IPS-NIHi7 (cell line): ENCODE data around the gene CCDC30.
A peak's percentile ranks its signal among the peaks of the same experiment; 100 is the strongest.
"Not testable (repeated sequence)": the region's sequence is repeated elsewhere in the genome, so short reads cannot be mapped to it uniquely, and the experiment has no call there.

Source experiments
- DNase-seq: peaks from one replicate; pipeline ENCODE4 v3.0.0; 2012; ENCODE audit warnings: mixed read lengths; ENCODE audit errors: extremely low spot score

The CCDC30 gene

DNA sequence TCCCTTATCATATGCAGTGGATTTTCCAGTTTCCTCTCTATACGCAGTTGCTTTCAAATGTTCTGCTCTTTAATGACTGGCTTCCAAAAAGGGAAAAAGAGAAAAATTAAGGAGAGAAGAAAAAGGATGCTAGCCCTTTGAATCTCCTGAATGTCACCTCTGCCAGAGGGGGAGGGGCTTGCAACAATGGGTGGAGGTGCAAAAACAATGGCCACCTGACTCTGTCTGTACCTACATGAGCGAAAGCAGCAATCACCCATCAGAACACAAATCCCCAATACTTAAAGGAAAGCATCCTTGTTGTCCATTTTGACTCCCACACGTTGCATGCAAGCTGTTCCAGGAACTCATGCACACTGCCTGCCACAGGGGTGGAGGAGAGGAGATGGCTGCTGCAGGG is 61.2 kb downstream of the CCDC30 start:
- peak; percentile 32 for DNase-seq

DNA sequence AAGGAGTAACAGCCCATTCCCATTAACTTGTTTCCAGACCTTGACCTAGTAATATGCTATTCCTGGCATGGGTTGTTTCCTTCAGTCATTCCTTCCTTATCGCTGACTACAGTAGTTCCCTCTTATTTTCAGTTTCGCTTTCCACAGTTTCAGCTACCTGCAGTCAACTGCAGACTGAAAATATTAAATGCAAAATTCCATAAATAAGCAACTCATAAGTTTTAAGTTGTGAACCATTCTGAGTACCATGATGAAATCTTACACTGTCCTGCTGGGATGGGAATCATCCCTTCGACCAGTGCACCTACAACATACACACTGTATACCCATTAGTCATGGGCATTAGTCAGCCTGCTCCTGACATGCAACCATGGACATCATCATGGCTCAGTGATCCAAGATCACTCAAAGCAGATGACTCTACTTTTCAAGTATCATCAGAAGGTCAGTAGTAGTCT is 66.7 kb downstream of the CCDC30 start:
- no peak for DNase-seq

DNA sequence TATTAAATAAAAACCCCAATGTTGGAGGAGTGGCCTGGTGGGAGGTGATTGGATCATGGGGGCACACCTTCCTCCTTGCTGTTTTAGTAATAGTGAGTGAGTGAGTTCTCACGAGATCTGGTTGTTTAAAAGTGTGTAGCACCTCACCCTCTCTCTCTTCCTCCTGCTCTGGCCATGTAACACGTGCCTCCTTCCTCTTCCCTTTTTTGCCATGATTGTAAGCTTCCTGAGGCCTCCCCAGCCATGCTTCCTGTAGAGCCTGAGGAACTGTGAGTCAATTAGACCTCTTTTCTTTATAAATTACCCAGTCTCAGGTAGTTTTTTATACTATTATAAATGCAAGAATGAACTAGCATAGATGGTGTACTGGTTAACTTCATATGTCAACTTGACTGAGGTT is 68.0 kb downstream of the CCDC30 start:
- DNase-seq, result no peak

DNA sequence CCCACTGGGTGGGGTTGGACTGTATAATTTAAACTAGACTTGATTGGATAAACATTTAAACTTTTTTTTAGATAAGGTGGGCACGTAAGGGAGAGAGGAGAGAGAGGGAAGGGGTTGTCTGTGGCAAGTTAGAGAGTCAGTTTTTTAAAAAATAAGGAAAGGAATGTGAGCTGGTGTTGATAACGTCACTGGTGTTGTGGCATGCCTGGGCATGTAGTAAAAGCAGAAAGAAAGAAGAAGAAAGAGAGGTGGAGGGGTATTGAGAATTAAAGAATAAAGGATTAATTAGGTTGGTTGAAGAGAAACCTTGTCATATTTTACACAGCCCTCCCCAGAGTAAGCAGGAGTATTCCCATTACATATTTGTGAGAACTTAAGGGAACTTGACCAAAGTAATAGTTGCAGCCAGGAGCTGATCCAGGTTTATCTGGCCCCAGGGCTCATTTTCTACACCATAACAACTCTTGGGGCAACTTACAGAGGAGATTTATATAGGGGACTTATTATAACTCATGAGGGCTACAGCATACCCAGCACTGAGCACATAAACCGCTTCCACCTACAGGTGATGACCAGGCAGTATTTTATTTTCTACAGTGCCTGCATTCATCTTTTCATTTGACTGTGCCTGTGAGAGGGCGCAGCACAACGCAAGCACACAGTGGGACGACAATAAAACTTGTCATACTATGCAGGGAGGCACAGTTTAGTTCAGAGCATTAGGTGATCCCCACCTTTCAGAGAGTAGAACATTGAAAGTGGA is 70.2 kb downstream of the CCDC30 start:
- no peak for DNase-seq

DNA sequence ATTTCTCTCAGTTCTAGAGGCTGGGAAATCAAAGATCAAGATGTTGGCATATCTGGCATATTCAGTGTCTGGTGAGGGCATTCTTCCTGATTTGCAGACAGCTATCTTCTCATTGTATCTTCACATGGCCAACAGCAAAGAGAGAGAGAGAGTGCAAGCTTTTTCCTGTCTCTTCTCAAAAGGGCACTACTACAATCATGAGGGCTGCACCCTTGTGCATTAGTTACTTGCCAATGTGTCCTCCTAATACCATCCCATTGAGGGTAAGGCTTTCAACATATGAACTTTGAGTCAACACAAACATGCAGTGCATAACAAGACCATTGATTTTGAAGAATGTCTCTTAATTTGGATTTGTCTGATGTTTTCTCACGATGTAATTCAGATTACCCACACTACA is 78.0 kb downstream of the CCDC30 start:
- DNase-seq, result no peak

DNA sequence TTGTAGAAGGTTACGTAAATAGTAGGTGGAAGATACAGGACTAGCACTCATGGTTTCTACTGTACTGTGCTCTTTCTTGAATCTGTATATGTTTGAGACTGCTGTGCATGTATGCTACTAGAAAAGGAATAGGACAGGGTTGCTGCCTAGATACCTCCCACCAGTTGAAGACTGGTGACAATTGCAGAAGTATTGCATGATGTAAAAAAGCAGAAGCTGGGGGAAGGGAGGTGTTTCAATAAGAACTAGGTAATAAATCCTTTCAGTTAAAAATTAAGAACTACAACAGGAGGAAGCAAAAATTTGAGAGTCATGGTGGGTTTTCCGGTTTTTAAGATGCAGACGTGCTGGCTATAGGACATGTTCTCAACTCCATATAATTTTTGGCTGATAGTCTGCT is 88.1 kb downstream of the CCDC30 start:
- no peak for DNase-seq

DNA sequence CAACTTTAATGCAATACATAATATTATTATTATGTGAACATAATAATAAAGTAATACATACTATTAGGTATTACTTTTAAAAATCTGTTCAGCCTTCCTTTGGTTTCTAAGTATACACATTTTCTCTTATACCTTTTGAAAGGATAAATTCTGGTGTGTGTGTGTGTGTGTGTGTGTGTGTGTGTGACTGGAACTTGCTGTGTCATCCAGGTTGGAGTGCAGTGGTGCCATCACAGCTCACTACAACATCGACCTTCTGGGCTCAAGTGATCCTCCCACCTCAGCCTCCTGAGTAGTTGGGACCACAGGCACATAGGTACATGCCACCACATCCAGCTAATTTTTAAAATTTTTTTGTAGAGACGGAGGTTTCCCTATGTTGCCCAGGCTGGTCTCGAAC is 88.5 kb downstream of the CCDC30 start:
- no peak for DNase-seq

DNA sequence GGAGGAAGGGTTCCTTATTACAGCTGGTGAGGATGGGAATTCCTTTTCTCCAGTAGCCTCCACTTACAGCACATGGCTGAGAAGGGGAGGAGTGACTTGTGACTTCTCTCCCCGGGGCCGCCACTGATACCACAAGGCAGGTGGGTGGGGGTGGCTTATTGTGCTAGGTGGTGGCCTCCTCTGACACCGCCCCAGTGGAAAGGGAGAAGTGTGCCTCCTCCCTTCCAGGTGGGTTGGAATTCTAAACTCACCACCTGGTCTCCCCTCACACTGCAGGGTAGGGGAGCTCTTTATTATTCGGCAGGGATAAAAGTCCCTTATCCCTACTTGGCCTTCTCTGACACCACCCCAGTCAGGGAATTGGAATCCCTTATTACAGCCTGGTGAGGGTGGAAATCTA is 89.5 kb downstream of the CCDC30 start:
- DNase-seq, result peak; percentile 38

DNA sequence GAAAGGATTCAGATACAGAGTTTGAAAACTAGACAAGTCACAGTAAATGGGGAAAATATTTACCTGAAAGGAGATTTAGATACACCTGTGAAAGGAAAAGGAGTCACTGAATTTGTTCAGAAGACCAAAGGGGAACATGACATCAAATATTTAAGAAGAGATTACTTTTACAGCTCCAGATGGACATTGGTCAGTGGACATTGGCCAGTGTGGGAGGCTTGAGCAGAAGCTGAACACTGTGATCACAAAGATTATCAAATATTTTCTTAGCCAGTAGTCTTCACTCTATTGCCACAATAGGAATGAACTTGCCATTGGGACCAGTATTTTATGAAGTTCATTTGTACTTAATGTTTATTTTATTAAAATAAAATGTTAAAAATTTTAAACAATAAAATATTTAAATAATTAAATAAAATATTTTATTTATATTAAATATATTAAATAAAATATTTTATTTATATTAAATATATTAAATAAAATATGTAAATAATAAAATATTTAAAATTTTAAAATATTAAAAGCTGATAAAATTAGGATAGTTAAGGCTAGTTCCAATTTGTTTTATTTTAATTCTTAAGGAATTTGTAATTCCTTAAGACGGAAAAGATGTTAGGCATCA is 94.3 kb downstream of the CCDC30 start:
- DNase-seq, result no peak

DNA sequence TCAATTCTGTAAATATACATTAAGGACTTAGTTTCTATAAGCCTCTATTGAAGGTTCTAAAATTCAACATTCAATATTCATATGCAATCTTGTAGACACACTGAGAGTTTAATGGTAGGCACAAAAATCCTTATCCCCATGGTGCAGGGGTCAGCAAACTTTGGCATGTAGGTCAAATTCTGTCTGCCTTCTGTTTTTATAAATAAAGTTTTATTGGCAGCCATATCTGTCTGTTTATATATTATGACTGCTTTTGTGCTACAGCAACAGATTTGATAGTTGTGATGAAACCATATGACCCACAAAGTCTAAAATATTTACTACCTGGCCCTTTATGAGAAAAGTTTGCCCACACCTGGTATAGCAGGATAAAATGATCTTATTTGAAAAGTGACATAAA is 104.0 kb downstream of the CCDC30 start:
- no peak for DNase-seq

DNA sequence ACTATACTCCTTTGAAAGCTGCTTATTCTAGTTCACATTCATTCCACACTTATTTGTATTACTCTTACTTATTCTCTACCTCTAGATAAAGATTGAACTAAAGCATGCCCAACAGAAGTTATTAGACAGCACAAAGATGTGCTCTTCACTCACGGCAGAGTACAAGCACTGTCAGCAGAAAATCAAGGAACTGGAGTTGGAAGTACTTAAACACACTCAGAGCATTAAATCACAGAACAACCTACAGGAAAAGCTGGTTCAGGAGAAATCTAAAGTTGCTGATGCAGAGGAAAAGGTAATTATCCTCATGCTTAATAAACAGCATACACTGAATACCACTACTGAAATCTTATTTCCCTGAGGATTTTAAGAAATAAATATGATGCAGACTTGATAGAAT is 113.8 kb downstream of the CCDC30 start:
- DNase-seq, result no peak

DNA sequence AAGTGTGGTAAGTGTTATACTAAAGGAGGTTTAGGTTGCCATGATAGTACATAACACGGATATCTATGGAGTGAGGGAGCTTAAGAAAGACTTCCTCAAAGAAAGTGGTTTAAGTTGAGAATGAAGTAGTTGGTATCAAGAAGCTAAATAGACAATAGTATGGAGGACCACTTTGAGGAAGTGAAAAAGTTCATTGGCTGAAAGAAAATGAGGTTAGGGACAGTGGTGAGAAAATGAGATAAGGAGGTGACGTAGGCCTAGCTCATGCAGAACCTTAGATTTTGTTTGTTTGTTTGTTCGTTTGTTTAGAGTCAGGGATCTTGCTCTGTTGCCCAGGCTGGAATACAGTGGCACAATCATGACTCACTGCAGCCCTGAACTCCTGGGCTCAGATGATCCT is 122.9 kb downstream of the CCDC30 start:
- DNase-seq, result no peak

DNA sequence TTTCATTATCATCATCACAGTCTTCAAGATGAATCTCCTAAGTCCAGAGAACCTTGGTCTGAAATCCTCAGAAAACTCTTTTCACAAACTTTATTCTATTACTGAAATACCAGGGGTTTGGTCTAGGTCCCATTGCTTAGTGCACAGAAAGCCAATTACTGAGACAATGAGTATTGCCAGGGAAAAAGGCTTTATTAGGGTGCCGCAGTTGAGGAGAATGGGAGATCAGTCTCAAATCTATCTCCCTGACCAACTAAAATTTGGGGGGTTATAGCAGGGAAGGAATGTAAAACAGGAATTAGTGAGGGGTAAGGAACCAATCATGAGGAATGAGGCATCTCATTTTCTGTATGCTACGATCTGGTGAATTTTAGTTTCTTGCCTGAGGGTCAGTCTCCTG is 124.7 kb downstream of the CCDC30 start:
- no peak for DNase-seq

DNA sequence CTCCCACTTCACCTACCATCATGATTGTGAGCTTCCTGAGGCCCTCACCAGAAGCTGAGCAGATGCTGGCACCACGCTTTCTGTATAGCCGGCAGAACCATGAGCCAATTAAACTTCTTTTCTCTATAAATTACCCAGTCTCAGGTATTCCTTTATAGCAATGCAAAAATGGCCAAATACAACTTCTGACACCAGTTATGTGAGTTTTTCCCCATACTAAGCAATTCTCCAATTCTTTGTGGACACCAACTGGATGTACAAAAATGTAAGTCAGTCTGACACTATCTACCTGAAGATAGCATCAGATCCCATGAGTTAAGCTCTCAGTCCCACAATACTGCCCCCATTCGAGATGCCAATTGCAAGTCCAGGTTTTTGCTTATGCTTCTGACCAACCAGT is 129.7 kb downstream of the CCDC30 start:
- no peak for DNase-seq

DNA sequence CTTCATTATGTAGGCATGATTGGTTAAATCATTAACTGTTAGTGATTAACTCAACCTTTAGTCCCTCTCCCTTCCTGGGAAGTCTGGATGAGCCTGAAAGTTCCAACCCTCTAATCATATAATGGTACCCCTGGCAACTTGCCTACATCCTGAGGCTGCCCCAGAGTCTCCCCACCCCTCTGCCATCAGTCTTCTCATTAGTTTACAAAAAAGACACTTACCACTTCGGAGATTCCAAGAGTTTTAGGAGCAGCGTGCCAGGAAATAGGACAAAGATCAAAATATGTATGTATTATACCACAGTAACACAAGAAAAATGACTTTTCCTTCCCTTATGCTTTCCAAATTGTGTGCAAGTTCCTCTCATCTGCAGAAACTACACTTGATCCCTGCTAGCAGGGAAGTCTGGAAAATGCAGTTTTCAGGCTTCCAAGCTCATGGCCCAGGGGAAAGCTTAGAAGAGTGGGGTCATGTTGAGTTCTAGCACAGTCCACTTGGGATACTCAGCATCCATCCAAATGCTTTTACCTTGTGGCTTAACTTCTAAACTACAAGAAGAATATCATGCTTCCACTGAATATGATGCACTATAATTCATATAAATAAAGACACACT is 130.5 kb downstream of the CCDC30 start:
- no peak for DNase-seq

DNA sequence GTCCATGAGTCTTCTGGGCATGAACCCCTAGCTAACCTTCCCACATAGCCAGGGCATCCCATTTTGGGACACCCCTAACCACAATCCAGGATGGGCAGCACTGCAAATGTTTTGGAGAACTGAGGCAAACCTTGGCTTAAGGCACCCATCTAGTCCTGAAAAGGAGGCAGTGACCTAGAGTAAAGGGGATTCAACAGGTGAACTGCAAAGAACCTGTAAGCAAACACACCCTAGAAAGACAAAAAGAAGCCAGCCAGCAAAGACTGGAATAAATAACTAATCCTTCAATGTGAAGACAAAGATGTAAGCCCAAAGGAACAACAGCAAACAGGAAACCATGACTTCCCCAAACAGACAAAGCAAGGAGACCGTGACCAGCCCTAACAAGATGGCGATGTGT is 138.4 kb downstream of the CCDC30 start:
- no peak for DNase-seq

DNA sequence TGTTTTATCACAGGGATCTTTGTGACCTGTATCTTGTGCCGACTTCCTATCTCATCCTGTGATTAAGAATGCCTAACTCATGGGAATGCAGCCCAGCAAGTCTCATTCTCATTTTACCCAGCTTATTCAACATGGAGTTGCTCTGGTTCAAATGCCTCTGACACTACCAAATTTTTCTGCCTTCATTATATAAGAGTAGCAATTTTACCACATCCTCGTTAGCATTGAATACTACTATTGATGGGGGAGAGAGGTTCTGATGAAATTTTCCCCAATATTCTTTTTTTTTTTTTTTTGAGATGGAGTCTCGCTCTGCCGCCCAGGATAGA is 150.7 kb downstream of the CCDC30 start:
- no peak for DNase-seq

DNA sequence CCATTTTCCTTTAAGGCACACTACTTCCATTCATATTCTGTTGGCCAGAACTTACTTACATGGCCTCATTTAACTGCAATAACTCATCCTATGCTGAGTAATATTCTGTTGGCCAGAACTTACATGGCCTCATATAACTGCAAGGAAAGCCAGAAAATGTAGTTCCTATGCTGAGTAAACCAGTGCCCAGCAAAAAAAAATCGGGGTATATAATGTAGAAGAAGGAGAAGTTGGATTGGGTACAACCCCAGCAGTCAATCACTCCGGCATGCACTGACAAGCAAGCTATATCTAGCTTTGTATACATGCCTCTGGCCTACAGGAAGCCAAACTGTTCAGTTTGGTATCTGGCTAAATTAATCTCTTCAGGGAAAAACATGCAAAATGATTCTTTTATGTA is 155.8 kb downstream of the CCDC30 start:
- no peak for DNase-seq

DNA sequence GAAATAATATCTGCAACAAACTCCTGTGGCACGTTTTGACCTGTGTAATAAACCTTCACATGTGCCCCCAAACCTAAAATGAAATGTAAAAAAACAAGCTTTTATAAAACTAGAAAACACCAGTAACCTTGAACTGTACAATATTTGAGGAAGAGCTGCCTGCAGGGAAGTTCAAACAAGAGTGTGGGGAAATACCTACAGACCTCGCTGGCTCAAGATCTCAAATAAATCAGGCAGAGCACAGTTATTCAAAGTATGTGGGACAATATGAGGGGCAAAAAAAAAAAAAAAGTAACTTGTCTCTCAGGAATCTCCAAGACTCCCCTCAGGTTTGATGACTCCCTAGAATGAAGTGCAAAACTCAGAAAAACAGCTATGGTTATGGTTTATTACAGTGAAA is 157.2 kb downstream of the CCDC30 start:
- no peak for DNase-seq

DNA sequence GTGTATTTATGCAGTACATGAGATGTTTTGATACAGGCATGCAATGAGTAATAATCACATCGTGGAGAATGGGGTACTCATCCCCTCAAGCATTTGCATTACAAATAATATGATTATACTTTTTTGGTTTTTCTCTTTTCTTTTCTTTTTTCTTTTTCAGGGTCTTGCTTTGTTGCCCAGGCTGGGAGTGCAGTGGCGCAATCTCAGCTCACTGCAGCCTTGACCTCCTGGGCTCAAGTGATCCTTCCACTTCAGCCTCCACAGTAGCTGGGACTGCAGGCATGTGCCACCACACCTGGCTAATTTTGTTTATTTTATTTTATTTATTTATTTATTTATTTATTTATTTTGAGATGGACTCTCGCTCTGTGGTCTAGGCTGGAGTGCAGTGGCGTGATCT is 158.1 kb downstream of the CCDC30 start:
- not testable (repeated sequence) for DNase-seq

DNA sequence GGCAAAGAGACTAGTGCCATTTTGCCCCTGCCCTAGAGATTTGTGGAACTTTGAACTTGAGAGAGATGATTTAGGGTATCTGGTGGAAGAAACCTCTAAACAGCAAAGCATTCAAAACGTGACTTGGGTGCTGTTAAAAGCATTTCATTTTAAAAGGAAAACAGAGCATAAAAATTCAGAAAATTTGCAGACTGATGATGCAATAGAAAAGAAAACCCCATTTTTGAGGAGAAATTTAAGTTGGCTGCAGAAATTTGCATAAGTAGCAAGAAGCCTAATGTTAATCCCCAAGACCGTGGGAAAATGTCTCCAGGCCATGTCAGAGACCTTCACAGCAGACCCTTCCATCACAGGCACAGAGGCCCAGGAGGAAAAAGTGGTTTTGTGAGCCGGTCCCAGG is 164.1 kb downstream of the CCDC30 start:
- DNase-seq, result not testable (repeated sequence)

DNA sequence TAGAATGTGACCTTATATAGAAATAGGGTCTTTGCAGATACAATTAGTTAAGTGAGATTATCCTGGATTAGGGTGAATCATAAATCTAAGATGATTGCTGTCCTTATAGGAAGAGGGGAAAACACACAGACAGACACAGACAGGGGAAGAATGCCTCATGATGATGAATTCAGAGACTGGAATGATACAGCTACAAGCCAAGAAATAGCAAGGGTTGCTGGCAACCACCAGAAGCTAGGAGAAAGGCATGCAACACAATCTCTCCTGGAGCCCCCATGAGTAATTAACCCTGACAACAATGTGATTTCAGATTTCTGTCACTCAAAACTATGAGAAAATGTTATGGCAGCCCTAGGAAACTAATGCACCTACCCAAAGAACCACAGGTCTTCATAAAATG is 176.0 kb downstream of the CCDC30 start:
- DNase-seq, result no peak

DNA sequence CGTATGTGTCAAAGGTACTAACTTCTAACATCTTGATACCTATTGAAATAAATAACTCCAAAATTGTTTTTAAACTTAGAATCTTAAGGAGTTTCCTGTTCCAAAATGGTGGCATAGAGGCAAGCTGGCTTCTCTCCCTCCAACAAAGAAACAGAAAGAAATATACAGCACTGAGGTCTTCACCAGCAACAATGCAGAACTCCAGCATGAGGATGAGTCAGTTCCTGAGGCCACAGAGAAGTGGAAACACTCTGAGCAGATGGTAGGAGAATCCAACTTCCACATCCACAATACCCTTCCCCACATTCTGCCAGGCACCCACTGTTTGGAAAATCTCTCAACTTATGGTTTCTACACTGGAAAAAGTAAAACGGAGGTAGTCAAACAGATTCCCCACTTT is 183.0 kb downstream of the CCDC30 start:
- no peak for DNase-seq
